GM21515 (cell line): ENCODE data around the gene ASB3.
"Not testable (repeated sequence)": the region's sequence is repeated elsewhere in the genome, so short reads cannot be mapped to it uniquely, and the experiment has no call there.

Experiments
- ATAC-seq: cut with Tn5 transposase; IDR thresholded peaks from one replicate; pipeline ENCODE4 v1.9.1; 2021; ENCODE audit not compliant: unreplicated experiment

Gene ASB3

GRCh38 chr2:53786705-53787613, at the start of gene ASB3, which contains the start of gene ERLEC1:
ASB3 (minus strand) TSS chr2:53786953; CDS start chr2:53765572, 21,381 bp downstream.
ERLEC1 (plus strand) TSS chr2:53787044; CDS start chr2:53787211, 167 bp downstream.
- peak; percentile 97 for ATAC-seq

GRCh38 chr2:53829980-53830290, 43.2 kb upstream of the ASB3 start:
- ATAC-seq = not testable (repeated sequence)

GRCh38 chr2:53829273-53829979, 42.7 kb upstream of the ASB3 start:
- no peak for ATAC-seq

- ATAC-seq = no peak
Observed at GRCh38 chr2:53828331-53828730, 41.6 kb upstream of the ASB3 start.

- ATAC-seq = no peak
Observed at GRCh38 chr2:53827398-53828175, 40.8 kb upstream of the ASB3 start.

- no peak for ATAC-seq
Observed at GRCh38 chr2:53826587-53827397, 40.0 kb upstream of the ASB3 start.

GRCh38 chr2:53826030-53826410, 39.3 kb upstream of the ASB3 start:
- no peak for ATAC-seq

- ATAC-seq = not testable (repeated sequence)
Observed at GRCh38 chr2:53823639-53824038, 36.9 kb upstream of the ASB3 start.

GRCh38 chr2:53821810-53822209, 35.1 kb upstream of the ASB3 start:
- no peak for ATAC-seq

- no peak for ATAC-seq
Observed at GRCh38 chr2:53820711-53821110, 34.0 kb upstream of the ASB3 start.

- ATAC-seq = no peak
Observed at GRCh38 chr2:53820048-53820447, 33.3 kb upstream of the ASB3 start.

GRCh38 chr2:53819634-53820033, 32.9 kb upstream of the ASB3 start:
- ATAC-seq = no peak

GRCh38 chr2:53818854-53819435, 32.2 kb upstream of the ASB3 start:
- no peak for ATAC-seq

- no peak for ATAC-seq
Observed at GRCh38 chr2:53813151-53813550, 26.4 kb upstream of the ASB3 start.

GRCh38 chr2:53811601-53812000, 24.8 kb upstream of the ASB3 start:
- no peak for ATAC-seq

- no peak for ATAC-seq
Observed at GRCh38 chr2:53802617-53803151, 15.9 kb upstream of the ASB3 start.

GRCh38 chr2:53801547-53801946, 14.8 kb upstream of the ASB3 start:
- ATAC-seq = no peak

GRCh38 chr2:53793821-53794220, 7.1 kb upstream of the ASB3 start:
- no peak for ATAC-seq

GRCh38 chr2:53793261-53793660, 6.5 kb upstream of the ASB3 start:
- ATAC-seq = no peak
